HepG2 (cell line): ENCODE data around the gene RFXANK. TPM values are rescaled to one million over a fixed set of nuclear protein-coding genes. Genes with fewer than 3 reads are reported as not detected.

ENCODE experiments used
- CEBPB ChIP-seq: IDR thresholded peaks from 2 replicates; pipeline ENCODE4 v1.6.1; 2011; ENCODE audit warnings: low read depth, low read length, improper control_type of control experiment, borderline replicate concordance
- NCOA5 ChIP-seq: sonication (generic); formaldehyde crosslinking; IDR thresholded peaks from 2 replicates; pipeline ENCODE4 v1.4.0; 2020; ENCODE audit warnings: missing genetic modification reagents
- POLR2A ChIP-seq, 2 experiments: IDR thresholded peaks; 2 replicates each; pipeline ENCODE4 v1.6.1; 2011; ENCODE audit warnings: low read depth in 2 of 2, low read length in 2 of 2, mild to moderate bottlenecking in 1 of 2, moderate library complexity in 1 of 2; ENCODE audit not compliant: insufficient read depth in 1 of 2
- PRPF4 ChIP-seq: fragments of 200-400 bp; formaldehyde crosslinking; IDR thresholded peaks from 2 replicates; pipeline ENCODE4 v1.6.1; 2016; ENCODE audit warnings: low read length, low read depth; ENCODE audit not compliant: poor library complexity, severe bottlenecking
- RXRA ChIP-seq: sonication (generic); formaldehyde crosslinking; IDR thresholded peaks from 2 replicates; pipeline ENCODE4 v1.5.1; 2020; ENCODE audit warnings: missing genetic modification reagents
- SMC3 ChIP-seq: IDR thresholded peaks from 2 replicates; pipeline ENCODE4 v1.6.1; 2011; ENCODE audit warnings: low read length, improper control_type of control experiment
- SP5 ChIP-seq: IDR thresholded peaks from 2 replicates; pipeline ENCODE4 v1.6.1; 2016; ENCODE audit warnings: low read depth, borderline replicate concordance
- XRCC5 ChIP-seq: fragments of 200-400 bp; formaldehyde crosslinking; optimal IDR thresholded peaks from 2 replicates; pipeline ENCODE3; 2017; ENCODE audit warnings: mild to moderate bottlenecking, low read length
- ZBTB46 ChIP-seq: sonication (generic); formaldehyde crosslinking; IDR thresholded peaks from 2 replicates; pipeline ENCODE4 v1.4.0; 2020; ENCODE audit warnings: mild to moderate bottlenecking, missing genetic modification reagents, borderline replicate concordance
- ZFP36L1 ChIP-seq: sonication (generic); formaldehyde crosslinking; IDR thresholded peaks from 2 replicates; pipeline ENCODE4 v1.8.0; 2022; ENCODE audit warnings: mild to moderate bottlenecking, missing genetic modification reagents, moderate library complexity
- ZNF230 ChIP-seq: sonication (generic); formaldehyde crosslinking; IDR thresholded peaks from 2 replicates; pipeline ENCODE4 v1.4.0; 2020; ENCODE audit warnings: mild to moderate bottlenecking, missing genetic modification reagents
- ZNF264 ChIP-seq: sonication (generic); formaldehyde crosslinking; IDR thresholded peaks from 2 replicates; pipeline ENCODE4 v1.4.0; 2020; ENCODE audit warnings: missing genetic modification reagents
- ZNF292 ChIP-seq: sonication (generic); formaldehyde crosslinking; IDR thresholded peaks from 2 replicates; pipeline ENCODE4 v1.8.1; 2022; ENCODE audit warnings: mild to moderate bottlenecking, low read depth, missing genetic modification reagents, borderline replicate concordance
- ZNF607 ChIP-seq: sonication (generic); formaldehyde crosslinking; IDR thresholded peaks from 2 replicates; pipeline ENCODE4 v1.5.1; 2020; ENCODE audit warnings: missing genetic modification reagents, mild to moderate bottlenecking, borderline replicate concordance
- ZNF747 ChIP-seq: sonication (generic); formaldehyde crosslinking; IDR thresholded peaks from 2 replicates; pipeline ENCODE4 v1.8.1; 2023; ENCODE audit warnings: missing genetic modification reagents, mild to moderate bottlenecking, borderline replicate concordance
- polyA plus RNA-seq, 8 experiments: library from polyadenylated mRNA; depleted of rRNA in 3 of 8; stranded (reverse) in 7 of 8; unstranded in 1 of 8; fragments of >200 nt; fragmentation: Illumina TruSeq in 4 of 8; extraction: Trizol in 4 of 8; gene quantifications; 2 replicates each; pipeline versions ENCODE4 v1.2.1 to v1.2.3, GENCODE V29; 2011 to 2016; ENCODE audit warnings: low read depth in 4 of 8, missing spikeins in 1 of 8, mixed read lengths in 1 of 8; ENCODE audit not compliant: insufficient read depth in 1 of 8
- total RNA-seq, 5 experiments: library from RNA; depleted of rRNA; stranded (reverse); fragments of >200 nt; fragmentation: Illumina TruSeq; extraction: Trizol; gene quantifications; 2 replicates each; pipeline ENCODE4 v1.2.3, GENCODE V29; 2016; ENCODE audit warnings: low read depth in 1 of 5
- TF ChIP-seq, protein P1 (sequence below): sonication (generic); formaldehyde crosslinking; IDR thresholded peaks from 2 replicates; pipeline ENCODE4 v1.4.0; 2020; ENCODE audit warnings: missing genetic modification reagents; ENCODE audit errors: not compliant biosample characterization
- TF ChIP-seq, protein P2 (sequence below): sonication (generic); formaldehyde crosslinking; IDR thresholded peaks from one replicate; pipeline ENCODE4 v1.5.1; 2020; ENCODE audit warnings: mild to moderate bottlenecking, missing genetic modification reagents; ENCODE audit errors: not compliant biosample characterization

The RFXANK gene
- total and polyA plus RNA-seq, 2 of the 13 experiments (the other 11 are each of a cell fraction or from before 2014, with no cell fraction given) = 49.9 to 80.7 TPM

DNA sequence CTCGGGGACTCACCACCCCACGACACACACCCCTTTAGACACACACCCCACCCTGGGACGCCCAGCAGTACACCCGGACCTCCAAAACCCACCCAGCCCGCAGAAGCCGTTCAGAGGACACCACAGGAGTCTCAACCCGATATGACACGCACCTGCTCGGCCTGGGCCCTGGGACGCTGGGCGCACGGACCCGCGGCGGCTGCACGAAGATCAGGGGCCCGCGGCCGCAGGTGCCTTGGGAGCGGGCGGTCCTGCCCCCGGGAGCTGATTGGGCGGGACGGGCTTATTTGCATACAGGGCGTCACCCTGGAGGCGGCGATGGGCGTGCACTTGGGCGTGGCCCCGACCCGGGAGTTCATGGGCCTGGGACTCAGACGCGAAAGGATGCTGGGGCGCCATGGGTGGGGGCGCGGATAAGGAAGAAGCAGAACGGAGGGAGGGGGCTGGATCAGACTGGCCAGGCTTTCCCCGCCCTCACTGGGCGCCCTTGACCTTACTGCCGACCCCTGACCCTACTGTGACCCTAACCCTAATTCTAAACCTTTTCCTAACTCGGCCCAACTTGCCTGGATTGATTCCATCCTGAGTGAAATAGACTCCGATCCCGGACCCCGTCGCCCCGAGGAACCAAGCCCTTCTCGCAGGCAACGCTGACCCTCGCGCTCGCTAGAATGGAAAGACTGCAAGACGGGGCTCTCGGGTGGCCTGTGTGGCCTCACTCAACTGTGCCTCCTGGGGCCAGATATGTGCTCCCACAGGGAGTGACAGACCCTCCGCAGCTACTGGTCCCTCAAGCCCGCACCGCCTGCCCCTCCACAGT lies 21.8 kb upstream of the RFXANK start, which contains the start of gene MEF2B (continued):
- TF ChIP-seq ZBTB46 (CRISPR knock-in tag) (no peak), ZNF264 (CRISPR knock-in tag) (no peak), SMC3 (no peak), ZNF292 (no peak), NCOA5 (CRISPR knock-in tag) (no peak), ZNF607 (CRISPR knock-in tag) (no peak), ZFP36L1 (no peak), PRPF4 (no peak), SP5 (CRISPR knock-in tag) (no peak; the same call in 1 of the 2 replicates), CEBPB (no peak), RXRA (no peak), POLR2A (IDR thresholded peaks at IDR 0.05; ENCODE audit: insufficient read depth in 1 of 2, low read depth in 2 of 2, low read length in 2 of 2) (peak in 1 of 2 experiments; percentile 46; a peak in 2 of 4 replicates), ZNF747 (CRISPR knock-in tag) (no peak), ZNF230 (CRISPR knock-in tag) (peak; percentile 59; the same call in 1 of the 2 replicates), XRCC5 (peak; percentile 54)
- TF ChIP-seq, protein P1, sequence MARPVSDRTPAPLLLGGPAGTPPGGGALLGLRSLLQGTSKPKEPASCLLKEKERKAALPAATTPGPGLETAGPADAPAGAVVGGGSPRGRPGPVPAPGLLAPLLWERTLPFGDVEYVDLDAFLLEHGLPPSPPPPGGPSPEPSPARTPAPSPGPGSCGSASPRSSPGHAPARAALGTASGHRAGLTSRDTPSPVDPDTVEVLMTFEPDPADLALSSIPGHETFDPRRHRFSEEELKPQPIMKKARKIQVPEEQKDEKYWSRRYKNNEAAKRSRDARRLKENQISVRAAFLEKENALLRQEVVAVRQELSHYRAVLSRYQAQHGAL = no peak
- TF ChIP-seq, protein P2, sequence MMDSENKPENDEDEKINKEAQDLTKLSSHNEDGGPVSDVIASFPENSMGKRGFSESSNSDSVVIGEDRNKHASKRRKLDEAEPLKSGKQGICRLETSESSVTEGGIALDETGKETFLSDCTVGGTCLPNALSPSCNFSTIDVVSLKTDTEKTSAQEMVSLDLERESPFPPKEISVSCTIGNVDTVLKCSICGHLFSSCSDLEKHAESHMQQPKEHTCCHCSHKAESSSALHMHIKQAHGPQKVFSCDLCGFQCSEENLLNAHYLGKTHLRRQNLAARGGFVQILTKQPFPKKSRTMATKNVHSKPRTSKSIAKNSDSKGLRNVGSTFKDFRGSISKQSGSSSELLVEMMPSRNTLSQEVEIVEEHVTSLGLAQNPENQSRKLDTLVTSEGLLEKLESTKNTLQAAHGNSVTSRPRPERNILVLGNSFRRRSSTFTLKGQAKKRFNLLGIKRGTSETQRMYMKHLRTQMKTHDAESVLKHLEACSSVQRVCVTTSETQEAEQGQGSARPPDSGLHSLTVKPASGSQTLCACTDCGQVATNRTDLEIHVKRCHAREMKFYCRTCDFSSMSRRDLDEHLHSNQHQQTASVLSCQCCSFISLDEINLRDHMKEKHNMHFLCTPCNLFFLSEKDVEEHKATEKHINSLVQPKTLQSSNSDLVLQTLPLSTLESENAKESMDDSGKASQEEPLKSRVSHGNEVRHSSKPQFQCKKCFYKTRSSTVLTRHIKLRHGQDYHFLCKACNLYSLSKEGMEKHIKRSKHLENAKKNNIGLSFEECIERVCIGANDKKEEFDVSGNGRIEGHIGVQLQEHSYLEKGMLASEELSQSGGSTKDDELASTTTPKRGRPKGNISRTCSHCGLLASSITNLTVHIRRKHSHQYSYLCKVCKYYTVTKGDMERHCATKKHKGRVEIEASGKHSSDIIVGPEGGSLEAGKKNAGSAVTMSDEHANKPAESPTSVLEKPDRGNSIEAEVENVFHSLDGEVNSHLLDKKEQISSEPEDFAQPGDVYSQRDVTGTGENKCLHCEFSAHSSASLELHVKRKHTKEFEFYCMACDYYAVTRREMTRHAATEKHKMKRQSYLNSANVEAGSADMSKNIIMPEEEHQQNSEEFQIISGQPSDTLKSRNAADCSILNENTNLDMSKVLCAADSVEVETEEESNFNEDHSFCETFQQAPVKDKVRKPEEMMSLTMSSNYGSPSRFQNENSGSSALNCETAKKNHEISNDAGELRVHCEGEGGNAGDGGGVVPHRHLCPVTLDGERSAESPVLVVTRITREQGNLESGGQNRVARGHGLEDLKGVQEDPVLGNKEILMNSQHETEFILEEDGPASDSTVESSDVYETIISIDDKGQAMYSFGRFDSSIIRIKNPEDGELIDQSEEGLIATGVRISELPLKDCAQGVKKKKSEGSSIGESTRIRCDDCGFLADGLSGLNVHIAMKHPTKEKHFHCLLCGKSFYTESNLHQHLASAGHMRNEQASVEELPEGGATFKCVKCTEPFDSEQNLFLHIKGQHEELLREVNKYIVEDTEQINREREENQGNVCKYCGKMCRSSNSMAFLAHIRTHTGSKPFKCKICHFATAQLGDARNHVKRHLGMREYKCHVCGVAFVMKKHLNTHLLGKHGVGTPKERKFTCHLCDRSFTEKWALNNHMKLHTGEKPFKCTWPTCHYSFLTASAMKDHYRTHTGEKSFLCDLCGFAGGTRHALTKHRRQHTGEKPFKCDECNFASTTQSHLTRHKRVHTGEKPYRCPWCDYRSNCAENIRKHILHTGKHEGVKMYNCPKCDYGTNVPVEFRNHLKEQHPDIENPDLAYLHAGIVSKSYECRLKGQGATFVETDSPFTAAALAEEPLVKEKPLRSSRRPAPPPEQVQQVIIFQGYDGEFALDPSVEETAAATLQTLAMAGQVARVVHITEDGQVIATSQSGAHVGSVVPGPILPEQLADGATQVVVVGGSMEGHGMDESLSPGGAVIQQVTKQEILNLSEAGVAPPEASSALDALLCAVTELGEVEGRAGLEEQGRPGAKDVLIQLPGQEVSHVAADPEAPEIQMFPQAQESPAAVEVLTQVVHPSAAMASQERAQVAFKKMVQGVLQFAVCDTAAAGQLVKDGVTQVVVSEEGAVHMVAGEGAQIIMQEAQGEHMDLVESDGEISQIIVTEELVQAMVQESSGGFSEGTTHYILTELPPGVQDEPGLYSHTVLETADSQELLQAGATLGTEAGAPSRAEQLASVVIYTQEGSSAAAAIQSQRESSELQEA (CRISPR knock-in tag) = no peak
